ENCODE results near the gene DCAF7. TPM values are rescaled to one million over a fixed set of nuclear protein-coding genes. Genes with fewer than 3 reads are reported as not detected.

The DCAF7 gene
- total RNA-seq, 1 donor from 2014 or later, result 103 TPM

DNA sequence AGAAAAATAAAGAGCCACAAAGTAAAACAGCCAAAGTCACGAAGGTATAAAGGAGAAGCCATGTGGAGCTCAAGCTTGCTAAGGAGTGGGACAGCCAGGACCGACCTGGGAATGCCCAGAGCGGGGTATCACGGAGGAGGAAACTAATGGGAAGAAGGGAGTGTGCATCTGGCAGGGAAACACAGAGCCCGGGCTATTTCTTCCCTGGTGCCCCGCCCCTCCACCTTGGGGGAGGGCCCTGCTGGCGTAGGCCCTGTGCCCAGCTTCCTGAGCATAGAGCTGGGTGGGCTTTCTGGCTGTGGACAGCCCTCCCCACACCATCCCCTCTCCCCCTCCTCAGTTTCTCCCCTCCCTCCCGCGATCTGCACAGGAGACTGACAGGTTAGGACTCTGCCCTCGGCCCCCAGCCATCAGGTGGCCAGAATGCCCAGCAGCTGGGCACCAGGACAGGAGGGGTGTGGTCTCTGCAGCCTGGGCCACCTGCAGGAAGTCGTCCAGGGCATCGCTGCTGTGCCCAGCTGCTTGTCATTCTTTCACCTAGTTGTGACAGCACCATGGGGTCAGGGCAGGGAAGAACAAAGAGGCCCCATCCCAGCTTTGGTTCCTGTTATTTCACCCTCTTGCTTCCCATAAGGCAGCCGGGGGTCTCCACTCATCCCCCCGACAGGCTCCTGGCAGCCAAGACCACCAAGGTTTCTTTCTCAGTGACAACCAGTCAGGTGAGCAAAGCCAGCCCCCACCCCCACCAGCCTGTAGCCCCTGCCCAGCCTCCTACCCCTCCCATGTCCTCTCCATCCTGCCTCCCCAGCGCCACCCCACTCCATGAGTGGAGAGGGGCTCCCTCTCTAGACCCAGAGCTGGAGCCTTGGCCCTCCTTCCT, 7.1 kb upstream of the DCAF7 start:
- H3K27ac Mint-ChIP-seq, result no peak overlapping the region
- TF ChIP-seq, protein P1, sequence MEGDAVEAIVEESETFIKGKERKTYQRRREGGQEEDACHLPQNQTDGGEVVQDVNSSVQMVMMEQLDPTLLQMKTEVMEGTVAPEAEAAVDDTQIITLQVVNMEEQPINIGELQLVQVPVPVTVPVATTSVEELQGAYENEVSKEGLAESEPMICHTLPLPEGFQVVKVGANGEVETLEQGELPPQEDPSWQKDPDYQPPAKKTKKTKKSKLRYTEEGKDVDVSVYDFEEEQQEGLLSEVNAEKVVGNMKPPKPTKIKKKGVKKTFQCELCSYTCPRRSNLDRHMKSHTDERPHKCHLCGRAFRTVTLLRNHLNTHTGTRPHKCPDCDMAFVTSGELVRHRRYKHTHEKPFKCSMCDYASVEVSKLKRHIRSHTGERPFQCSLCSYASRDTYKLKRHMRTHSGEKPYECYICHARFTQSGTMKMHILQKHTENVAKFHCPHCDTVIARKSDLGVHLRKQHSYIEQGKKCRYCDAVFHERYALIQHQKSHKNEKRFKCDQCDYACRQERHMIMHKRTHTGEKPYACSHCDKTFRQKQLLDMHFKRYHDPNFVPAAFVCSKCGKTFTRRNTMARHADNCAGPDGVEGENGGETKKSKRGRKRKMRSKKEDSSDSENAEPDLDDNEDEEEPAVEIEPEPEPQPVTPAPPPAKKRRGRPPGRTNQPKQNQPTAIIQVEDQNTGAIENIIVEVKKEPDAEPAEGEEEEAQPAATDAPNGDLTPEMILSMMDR (IDR thresholded peaks at IDR 0.05), result no peak
- no peak for ATAC-seq (ENCODE audit: low read depth)
- DNase-seq, result no peak
- H3K4me1 Mint-ChIP-seq, result peaks cover 4% of the 10 kb centered on the region
- CTCF ChIA-PET, result no interaction called here
- POLR2A ChIA-PET, result no interaction called here
- intact Hi-C loops (cut with micrococcal nuclease), result no loop called here
- H3K9me3 Mint-ChIP-seq, result no peaks in the 10 kb centered on the region
- H3K36me3 Mint-ChIP-seq (ENCODE audit: low read depth), result no peaks in the 10 kb centered on the region
- no peak overlapping the region for H3K4me3 Mint-ChIP-seq
- peaks cover 20% of the 10 kb centered on the region for H3K27me3 Mint-ChIP-seq

DNA sequence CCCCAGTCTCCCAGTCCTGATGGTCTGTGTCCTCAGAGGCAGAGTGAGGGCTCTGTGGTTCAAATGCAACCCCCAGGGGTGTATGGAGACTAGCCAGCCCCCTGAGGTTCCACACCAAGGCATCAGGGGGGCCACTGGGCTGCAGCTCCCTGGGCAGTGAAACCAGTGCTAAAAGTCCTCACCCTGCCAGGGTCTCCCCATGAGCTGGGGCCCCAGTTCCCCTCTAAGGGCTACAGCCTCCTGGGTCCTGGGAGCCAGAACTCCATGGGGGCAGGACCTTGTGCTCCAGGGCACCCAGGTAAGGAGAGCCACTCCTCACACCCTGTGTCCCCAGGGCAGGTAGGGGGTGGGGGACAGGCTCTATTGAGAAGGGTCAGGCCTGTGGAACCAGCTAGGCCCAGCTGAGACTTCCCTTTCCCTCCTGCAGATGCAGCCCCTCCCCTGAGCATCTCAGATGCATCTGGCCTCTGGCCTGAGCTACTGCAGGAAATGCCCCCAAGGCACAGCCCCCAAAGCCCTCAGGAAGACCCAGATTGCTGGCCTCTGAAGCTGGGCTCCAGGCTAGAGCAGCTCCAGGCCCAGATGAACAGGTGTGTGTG, 6.4 kb upstream of the DCAF7 start:
- no peaks in the 10 kb centered on the region for H3K36me3 Mint-ChIP-seq (ENCODE audit: low read depth)
- TF ChIP-seq, protein P1 (IDR thresholded peaks at IDR 0.05), result no peak
- ATAC-seq (ENCODE audit: low read depth) (no peak), DNase-seq (no peak)
- ChIA-PET POLR2A (interaction anchor here (1.3 kb wide), 1 partner anchor 153 kb away, joined by 3 read pairs; no protein-coding TSS in a partner anchor), CTCF (no interaction called here)
- peaks cover 13% of the 10 kb centered on the region for H3K27me3 Mint-ChIP-seq
- H3K27ac Mint-ChIP-seq, result no peak overlapping the region
- intact Hi-C loops (cut with micrococcal nuclease), result no loop called here
- peaks cover under 1% of the 10 kb centered on the region for H3K4me1 Mint-ChIP-seq
- H3K4me3 Mint-ChIP-seq, result no peak overlapping the region
- no peaks in the 10 kb centered on the region for H3K9me3 Mint-ChIP-seq

DNA sequence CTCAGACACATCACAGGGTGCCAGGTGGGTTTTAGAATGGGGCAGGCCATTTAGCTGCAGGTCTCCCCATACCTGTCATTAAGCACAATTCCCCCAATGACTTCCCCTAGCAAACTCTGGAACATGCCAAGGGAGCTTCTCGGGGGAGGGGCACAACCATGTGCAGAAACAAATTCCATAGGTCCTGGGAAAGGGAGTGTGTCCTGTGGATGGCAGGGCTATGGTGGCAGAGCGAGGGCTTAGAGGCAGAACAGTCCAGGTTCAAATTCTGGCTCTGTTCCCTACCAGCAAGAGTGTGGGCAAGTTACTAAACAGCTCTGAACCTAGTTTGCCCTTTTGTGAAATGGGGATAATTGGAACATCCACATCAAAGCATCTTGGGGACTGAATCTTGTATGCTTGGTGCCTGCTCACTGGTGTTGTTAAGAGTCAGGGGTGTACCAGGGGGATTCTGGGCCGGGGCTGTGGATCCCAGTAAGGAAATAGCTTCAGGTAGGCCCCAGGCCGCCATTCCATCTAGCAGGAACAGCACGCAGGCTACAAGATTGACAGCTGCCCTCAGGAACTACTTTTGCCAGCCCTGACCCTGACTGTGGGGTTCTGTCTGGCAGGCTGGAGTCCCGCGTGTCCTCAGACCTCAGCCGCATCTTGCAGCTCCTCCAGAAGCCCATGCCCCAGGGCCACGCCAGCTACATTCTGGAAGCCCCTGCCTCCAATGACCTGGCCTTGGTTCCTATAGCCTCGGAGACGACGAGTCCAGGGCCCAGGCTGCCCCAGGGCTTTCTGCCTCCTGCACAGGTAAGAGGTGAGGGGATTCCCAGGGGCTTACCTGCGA, 5.6 kb upstream of the DCAF7 start:
- Mint-ChIP-seq H3K27me3 (peaks cover 6% of the 10 kb centered on the region), H3K4me1 (peaks cover 8% of the 10 kb centered on the region), H3K27ac (no peak overlapping the region), H3K36me3 (ENCODE audit: low read depth) (no peaks in the 10 kb centered on the region), H3K9me3 (no peaks in the 10 kb centered on the region), H3K4me3 (no peak overlapping the region)
- TF ChIP-seq, protein P1 (IDR thresholded peaks at IDR 0.05), result no peak
- POLR2A ChIA-PET, result interaction anchor here (1.3 kb wide), 1 partner anchor 152 kb away, joined by 3 read pairs; no protein-coding TSS in a partner anchor
- DNase-seq (no peak), ATAC-seq (ENCODE audit: low read depth) (no peak)
- CTCF ChIA-PET, result no interaction called here
- intact Hi-C loops (cut with micrococcal nuclease), result no loop called here

DNA sequence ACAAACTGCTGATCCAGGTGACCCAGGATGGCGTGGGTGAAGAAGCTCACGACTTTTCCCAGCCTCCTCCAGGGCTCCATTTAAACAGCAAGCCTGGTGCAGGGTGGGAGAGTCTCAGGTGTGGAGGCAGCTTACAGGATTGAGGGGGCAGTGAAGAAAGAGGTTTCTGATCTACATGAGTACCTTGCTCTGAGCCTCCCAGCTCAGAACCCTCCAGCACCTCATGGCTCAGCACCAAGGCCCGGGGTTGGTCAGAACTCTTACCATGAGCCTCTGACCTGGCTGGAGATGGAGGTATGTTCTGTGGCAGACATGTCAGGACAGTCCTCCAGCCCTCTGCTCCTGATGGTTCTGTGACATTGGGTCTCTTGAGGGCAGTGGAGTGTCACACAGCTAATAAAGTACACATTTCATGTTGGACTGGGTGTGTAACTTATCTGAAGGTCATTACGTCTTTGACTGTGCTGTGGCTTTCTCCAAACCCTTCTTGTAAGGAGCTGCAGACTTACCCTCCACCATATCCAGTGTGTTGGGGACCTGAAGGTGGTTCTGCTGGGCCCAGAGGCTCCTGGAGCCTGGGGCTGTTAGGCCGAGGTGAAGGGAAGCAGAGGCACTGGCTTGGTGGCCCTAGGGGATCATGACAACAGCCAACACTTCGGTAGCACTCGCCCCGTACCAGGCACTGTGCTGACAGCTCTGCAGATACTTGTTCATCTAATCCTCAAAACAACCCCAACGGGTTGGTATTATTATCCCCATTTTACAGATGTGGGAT, 3.8 kb upstream of the DCAF7 start:
- H3K9me3 Mint-ChIP-seq, result no peaks in the 10 kb centered on the region
- POLR2A ChIA-PET, result interaction anchor here (1.2 kb wide), 1 partner anchor 9 kb away, joined by 3 read pairs; no protein-coding TSS in a partner anchor
- H3K4me1 Mint-ChIP-seq, result peaks cover 20% of the 10 kb centered on the region
- H3K27ac Mint-ChIP-seq, result no peak overlapping the region
- H3K27me3 Mint-ChIP-seq, result no peaks in the 10 kb centered on the region
- intact Hi-C loops (cut with micrococcal nuclease), result no loop called here
- no peak for ATAC-seq (ENCODE audit: low read depth)
- H3K36me3 Mint-ChIP-seq (ENCODE audit: low read depth), result peaks cover 10% of the 10 kb centered on the region
- CTCF ChIA-PET, result no interaction called here
- no peak for DNase-seq
- TF ChIP-seq, protein P1 (IDR thresholded peaks at IDR 0.05), result no peak
- H3K4me3 Mint-ChIP-seq, result no peak overlapping the region

Data from activated B cell treated with CpG ODN at 0.5 μM for 24 hours (primary cell).